HTERT RPE-1 (cell line): ENCODE data around the gene EPHB2.

Experiments used
- in situ Hi-C: fragments of 300-500 bp; cut with MboI; formaldehyde crosslinking; loops from 4 replicates; pipeline ENCODE4 v1.14.3; 2020; ENCODE audit warnings: low sequenced_read_pairs

EPHB2 gene

GRCh38 chr1:22749919-22750684 is 39.5 kb downstream of the EPHB2 start:
- in situ Hi-C loops, result no loop called here

- in situ Hi-C loops, result no loop called here
Observed at GRCh38 chr1:22750685-22751051, 40.0 kb downstream of the EPHB2 start.

- in situ Hi-C loops, result no loop called here
Observed at GRCh38 chr1:22751124-22751531, 40.5 kb downstream of the EPHB2 start.

GRCh38 chr1:22752339-22752738 is 41.7 kb downstream of the EPHB2 start:
- in situ Hi-C loops, result no loop called here

- in situ Hi-C loops, result no loop called here
Observed at GRCh38 chr1:22753481-22753971, 42.9 kb downstream of the EPHB2 start.

GRCh38 chr1:22754106-22754768 is 43.6 kb downstream of the EPHB2 start:
- in situ Hi-C loops, result no loop called here

- in situ Hi-C loops, result no loop called here
Observed at GRCh38 chr1:22754824-22755223, 44.2 kb downstream of the EPHB2 start.

- in situ Hi-C loops, result no loop called here
Observed at GRCh38 chr1:22755641-22756040, 45.0 kb downstream of the EPHB2 start.

GRCh38 chr1:22756125-22756735 is 45.6 kb downstream of the EPHB2 start:
- in situ Hi-C loops, result no loop called here

GRCh38 chr1:22760455-22760854 is 49.8 kb downstream of the EPHB2 start:
- in situ Hi-C loops, result no loop called here

- in situ Hi-C loops, result no loop called here
Observed at GRCh38 chr1:22761101-22761500, 50.5 kb downstream of the EPHB2 start.

GRCh38 chr1:22761821-22762220 is 51.2 kb downstream of the EPHB2 start:
- in situ Hi-C loops, result no loop called here

GRCh38 chr1:22763487-22764200 is 53.0 kb downstream of the EPHB2 start:
- in situ Hi-C loops, result no loop called here

GRCh38 chr1:22767852-22768251 is 57.2 kb downstream of the EPHB2 start:
- in situ Hi-C loops, result no loop called here

GRCh38 chr1:22769932-22770331 is 59.3 kb downstream of the EPHB2 start:
- in situ Hi-C loops, result no loop called here

- in situ Hi-C loops, result no loop called here
Observed at GRCh38 chr1:22772014-22772413, 61.4 kb downstream of the EPHB2 start.

- in situ Hi-C loops, result no loop called here
Observed at GRCh38 chr1:22773981-22774832, 63.6 kb downstream of the EPHB2 start.

GRCh38 chr1:22774833-22775182 is 64.2 kb downstream of the EPHB2 start:
- in situ Hi-C loops, result no loop called here

GRCh38 chr1:22775478-22775877 is 64.8 kb downstream of the EPHB2 start:
- in situ Hi-C loops, result no loop called here

- in situ Hi-C loops, result no loop called here
Observed at GRCh38 chr1:22776035-22776613, 65.5 kb downstream of the EPHB2 start.
